GM10847 (cell line): ENCODE results near the gene ANXA5.

Experiments used
- POLR2A ChIP-seq: IDR thresholded peaks from 2 replicates; pipeline ENCODE4 v1.6.1; 2011; ENCODE audit not compliant: insufficient read length; ENCODE audit errors: extremely low read depth

The ANXA5 gene

GRCh38 chr4:121696581-121697461 is at the start of gene ANXA5:
Gene ANXA5 (minus strand): TSS chr4:121696980. CDS start chr4:121696589, 391 bp downstream.
- TF ChIP-seq POLR2A: peak; percentile 49

GRCh38 chr4:121742794-121743193 is 46.0 kb upstream of the ANXA5 start:
- no peak for TF ChIP-seq POLR2A

DNA sequence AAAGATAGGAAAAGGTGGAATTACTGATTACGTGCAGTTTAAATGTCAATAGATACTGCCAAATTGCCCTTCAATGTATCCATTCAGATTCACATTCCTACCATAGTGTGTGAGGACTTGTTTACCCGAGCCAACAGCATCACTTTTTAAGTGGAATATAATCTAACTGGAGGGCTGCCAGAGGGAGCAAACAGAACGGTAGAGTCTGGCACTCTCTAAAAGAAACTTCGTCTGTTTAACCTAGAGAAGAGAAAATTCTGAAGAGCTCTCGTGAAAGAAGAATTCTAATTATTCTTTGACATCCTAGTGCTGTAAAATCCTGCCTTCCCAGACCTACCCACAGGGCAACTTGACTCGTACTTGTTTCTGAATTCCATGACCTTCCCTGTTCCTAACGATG is 45.0 kb upstream of the ANXA5 start:
- no peak for TF ChIP-seq POLR2A

- TF ChIP-seq POLR2A: no peak
Observed at GRCh38 chr4:121740796-121741409, 44.1 kb upstream of the ANXA5 start.

DNA sequence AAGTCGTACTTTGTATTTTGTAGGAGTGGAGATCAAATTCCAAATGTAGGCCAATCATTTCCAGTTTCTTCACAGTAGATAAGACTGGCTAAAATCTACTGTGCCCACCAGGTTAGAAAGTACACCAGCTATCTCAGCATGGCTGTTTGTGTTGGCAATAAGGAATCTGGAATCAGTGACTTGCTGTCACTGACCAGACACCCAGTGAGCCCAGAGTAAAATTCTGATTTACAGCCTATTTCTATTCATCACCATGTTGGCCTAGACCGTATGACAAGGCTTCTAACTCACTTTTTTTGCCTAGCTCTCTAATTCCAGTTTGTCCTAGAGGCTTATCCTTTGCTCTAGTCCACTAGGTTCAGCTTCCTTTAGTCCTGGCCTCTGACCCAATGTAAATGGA is 42.8 kb upstream of the ANXA5 start:
- TF ChIP-seq POLR2A: no peak

GRCh38 chr4:121738780-121739535 is 42.2 kb upstream of the ANXA5 start:
- TF ChIP-seq POLR2A: no peak

GRCh38 chr4:121737846-121738554 is 41.2 kb upstream of the ANXA5 start:
- TF ChIP-seq POLR2A: no peak

GRCh38 chr4:121736735-121737351 is 40.1 kb upstream of the ANXA5 start:
- no peak for TF ChIP-seq POLR2A

- no peak for TF ChIP-seq POLR2A
Observed at GRCh38 chr4:121734571-121734970, 37.8 kb upstream of the ANXA5 start.

DNA sequence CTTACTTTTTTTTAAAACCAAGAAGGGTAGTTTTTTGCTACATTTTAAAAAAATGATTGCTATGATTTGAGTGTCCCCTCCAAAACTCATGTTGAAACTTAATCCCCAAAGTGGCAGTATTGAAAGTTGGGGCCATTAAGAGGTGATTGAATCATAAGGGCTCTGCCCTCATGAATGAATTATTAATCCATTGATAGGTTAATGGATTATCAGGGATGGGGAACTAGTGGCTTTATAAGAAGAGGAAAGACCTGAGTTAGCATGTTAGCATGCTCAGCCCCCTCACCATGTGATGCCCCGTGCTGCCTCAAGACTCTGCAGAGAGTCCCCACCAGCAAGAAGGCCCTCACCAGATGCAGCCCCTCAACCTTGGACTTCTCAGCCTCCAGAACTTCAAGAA is 37.2 kb upstream of the ANXA5 start:
- TF ChIP-seq POLR2A: no peak

- TF ChIP-seq POLR2A: no peak
Observed at GRCh38 chr4:121728798-121729226, 32.0 kb upstream of the ANXA5 start.

- TF ChIP-seq POLR2A: no peak
Observed at GRCh38 chr4:121728066-121728465, 31.3 kb upstream of the ANXA5 start.

DNA sequence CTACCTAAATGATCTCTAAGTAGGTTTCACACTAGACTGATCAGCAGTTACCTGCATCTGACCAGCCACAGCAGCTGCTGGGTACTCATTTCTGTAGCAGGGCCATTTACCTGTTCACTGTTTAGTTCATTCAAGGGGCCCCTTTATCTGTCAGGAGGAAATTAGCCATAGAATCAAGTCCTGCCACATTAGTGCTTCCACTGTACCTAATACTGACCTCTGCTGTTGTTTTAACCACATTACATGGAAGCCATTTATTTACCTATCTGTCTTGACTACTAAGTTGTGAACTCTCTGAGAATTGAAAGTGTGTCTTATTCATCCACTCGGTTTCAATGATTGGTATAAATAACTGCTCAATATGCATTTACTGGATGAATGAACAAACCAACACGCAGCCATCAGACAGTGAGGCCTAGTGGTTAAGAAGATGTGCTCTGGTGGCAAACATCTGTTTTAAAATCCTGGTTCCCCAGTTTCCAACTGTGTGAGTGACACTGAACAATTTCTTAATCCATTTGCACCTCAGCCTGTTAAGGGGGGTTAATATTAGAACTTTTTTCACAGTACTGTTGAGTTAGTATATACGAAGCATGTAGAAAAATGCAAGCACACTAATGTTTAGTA is 30.0 kb upstream of the ANXA5 start:
- TF ChIP-seq POLR2A: no peak

DNA sequence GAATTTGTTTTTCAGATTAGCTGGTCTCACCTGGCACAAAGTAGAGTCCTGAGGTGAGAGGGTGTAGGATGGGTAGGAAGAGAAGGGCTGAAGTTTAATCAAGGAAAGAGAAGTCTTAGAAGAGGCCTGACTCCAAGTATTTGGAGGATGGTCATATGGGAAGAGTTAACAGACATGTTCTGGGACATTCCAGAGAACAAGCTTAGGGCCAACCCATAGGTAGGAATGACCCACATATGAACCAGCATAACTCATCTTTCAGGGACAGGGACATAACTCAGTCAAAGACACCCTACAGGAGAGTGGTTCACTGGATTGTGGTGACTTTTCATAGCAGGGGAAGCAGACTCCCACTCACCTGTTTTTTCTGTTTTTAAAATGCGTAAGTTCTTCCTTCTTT is 27.9 kb upstream of the ANXA5 start:
- no peak for TF ChIP-seq POLR2A
